Activated CD4-positive, alpha-beta T cell treated with anti-CD3 and anti-CD28 coated beads, Interleukin-2, amount 50 U/mL, for 16 hours (primary cell): ENCODE results near the gene POC5.
A peak's percentile ranks its signal among the peaks of the same experiment; 100 is the strongest.
"Not testable (repeated sequence)": the region's sequence is repeated elsewhere in the genome, so short reads cannot be mapped to it uniquely, and the experiment has no call there.

Experiments
- DNase-seq: peaks from one replicate; pipeline ENCODE4 v3.0.0-alpha.2; 2020

The POC5 gene

DNA sequence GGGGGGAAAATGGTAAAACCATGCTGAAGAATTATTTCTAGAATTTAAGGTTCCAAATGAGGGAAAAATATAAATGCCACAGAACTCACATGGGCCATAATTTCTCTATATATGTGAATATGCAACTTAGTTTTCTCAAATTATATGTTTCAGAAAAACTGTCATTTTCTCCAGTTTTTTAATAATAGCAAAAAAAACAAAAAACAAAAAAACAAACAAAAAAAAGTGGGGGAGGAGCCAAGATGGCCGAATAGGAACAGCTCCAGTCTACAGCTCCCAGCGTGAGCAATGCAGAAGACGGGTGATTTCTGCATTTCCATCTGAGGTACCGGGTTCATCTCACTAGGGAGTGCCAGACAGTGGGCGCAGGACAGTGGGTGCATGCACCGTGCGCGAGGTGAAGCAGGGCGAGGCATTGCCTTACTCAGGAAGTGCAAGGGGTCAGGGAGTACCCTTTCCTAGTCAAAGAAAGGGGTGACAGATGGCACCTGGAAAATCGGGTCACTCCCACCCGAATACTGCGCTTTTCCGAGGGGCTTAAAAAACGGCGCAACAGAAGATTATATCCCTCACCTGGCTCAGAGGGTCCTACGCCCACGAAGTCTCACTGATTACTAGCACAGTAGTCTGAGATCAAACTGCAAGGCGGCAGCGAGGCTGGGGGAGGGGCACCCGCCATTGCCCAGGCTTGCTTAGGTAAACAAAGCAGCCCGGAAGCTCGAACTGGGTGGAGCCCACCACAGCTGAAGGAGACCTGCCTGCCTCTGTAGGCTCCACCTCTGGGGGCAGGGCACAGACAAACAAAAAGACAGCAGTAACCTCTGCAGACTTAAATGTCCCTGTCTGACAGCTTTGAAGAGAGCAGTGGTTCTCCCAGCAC, 21.5 kb downstream of the POC5 start:
- DNase-seq, result not testable (repeated sequence)

DNA sequence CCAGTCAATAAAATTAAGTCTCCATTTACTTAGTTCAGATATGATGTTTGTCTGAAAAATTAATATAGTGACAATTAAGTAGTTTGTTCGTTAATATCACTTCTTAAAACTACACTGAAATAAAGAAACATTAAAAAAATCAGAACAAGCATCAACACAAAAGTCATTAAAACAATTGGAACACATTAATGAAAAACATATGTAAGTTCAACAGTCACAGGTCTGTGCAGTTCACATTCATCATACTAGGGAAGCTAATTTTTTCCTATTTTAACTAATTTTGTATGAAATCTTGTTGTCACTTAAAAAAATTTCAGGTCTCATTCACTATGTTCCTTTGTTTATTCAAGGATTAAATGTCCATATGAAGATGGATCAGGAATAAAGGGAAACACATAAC, 22.5 kb downstream of the POC5 start:
- no peak for DNase-seq

DNA sequence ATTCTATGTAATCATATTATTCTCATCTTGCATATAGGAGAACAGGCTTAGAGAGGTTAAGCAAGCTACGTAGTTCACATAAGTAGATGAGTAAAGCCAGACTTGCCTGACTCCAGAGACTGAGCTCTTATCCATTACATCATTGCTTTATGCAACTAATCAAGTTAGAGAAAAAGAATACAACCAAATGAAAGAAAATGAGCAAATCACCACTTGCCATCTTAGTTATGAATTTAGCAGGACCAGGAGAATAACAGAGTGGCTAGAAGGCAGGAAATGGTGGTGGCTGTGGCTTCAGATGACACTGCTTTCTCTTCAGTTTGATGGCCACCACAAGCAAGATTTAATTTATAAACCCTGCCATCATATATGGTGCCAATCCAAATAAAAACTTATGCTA, 26.6 kb downstream of the POC5 start:
- DNase-seq, result peak; percentile 22

DNA sequence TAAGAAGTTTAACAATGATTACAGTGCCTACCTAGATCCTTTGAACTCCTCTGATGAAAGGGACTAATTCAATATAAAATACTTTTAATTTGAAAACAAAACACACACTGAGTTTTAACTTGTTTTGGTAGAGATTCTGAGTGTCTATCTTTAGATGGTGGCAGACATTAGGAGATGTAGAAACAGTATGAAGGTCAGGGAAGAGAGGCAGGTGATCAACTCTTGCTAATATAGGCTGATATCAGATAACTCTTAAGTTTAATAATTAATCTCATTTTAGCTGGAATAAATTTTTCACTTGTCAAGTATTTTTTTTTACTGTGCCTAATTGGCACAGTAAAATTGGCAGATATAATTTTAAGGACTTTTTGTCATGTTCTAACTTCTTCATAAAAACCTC, 30.8 kb downstream of the POC5 start:
- no peak for DNase-seq

DNA sequence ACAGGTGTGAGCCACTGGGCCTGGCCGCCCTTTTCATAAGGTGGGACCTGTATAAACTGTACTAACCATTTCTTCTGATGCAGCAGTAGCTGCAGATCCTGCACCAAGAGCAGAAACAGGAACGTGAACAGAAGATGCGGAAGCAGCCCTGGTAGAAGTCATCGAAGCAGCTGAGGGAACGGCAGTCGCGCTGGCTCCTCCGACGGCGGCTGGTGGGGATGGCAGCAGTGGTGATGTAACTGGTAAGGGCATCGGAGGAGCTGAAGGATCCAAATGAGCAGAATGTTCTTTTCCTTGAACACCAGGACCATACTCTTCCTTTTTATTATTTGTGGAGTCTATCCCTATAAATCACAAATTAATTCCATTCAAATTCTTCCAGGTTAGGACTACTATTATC, 32.1 kb downstream of the POC5 start:
- DNase-seq, result no peak

DNA sequence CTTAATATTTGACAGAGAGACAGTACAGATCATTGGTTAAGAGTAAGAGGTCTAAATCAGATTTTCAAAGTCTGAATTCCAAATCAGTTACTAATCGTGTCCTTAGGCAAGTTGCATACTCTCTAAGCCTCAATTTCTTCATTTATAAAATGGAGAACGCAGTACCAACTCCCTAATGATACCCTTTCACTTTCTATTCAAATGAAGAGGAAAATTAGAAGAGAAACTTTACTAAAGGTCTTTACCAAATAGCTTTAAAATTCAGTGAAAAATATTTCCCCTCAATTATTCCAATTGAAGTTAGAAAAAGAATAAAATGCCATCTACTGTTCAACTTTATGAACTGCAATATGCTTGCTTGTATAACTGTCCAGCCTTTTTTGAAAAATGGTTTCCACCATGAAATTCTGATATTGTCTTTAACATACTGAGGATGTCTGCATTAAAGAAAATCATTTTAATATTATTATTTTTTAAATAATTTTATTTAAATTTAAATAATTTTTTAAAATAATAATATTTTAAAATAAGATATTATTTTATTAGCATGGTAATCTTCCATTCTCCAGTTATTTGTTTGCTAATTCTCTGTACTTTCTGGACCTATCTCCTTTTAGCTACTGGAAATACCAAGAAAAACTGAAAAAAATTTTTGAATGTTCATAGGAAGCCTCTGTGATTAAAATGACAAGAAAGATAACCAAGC, 36.0 kb downstream of the POC5 start:
- DNase-seq, result peak; percentile 45

DNA sequence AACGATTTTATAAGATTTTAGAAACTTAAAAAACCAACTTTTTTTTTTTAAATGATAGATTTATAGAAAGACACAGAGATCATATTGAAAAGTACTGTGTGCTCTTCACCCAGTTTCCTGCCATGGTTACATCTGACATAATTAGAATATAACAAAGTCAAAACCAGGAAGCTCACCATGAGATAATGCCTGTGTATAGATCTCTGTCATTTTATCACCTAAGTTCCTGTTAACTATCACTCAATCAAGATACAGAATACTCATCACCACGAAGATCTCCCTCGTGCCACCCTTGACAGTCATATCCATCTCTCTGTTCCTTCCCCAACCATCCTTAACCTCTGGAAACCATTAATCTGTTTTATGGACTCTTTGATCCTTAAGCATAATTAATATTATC, 39.1 kb downstream of the POC5 start:
- peak; percentile 44 for DNase-seq

DNA sequence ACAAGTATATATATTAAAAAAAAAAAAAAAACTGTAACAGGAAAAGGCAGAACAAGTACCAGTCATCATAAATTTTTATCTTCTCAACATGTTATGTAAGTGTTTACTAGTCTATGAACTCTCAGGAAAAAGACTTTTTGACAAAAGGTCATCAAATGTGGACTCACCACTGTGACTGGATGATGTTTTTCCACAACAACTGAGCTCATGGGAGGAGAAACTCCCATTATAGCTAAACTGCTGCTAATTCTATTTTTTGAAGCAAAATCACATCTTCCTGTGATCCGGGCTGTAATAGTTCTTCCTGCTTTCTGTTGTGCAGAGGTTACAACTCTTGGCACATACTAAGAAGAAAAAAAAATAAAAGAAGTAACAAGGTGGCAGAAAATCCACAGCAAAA, 39.6 kb downstream of the POC5 start:
- DNase-seq, result no peak

DNA sequence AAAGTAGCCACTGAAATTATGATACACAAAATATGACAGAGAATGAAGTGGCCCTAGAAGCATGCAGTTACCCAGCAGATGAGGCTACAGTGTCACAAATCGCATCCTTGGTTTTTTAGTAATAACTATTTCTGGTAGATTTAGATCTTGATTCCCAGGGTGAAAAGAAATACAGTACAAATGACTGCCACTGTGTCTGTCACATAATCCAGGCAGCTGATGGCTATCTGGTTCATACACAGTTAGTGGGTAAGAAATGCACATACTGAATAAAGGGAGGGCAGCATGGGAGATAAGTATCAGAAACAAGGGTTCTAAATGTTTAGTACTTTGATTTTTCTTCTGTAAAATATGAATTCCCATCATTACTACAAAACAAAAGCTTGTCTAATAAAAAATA, 41.5 kb downstream of the POC5 start:
- no peak for DNase-seq

DNA sequence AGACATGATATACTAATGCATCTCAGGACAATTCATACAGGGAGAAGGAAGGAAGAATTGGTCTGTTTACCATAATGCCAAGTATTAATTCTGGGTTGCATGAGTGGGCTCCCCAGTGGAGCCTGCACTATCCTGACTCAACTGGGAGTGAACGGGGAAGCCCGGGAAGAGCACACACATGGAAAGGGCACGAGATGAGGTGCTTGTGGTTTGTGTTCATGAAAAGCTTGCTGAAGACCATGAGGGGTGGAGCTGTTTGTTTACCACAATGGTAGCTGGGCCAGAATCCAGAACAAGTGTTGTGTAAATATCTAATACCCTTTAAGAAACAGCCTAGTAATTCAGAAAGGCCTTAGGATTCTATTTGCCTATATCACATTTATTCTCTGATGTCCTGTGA, 44.6 kb downstream of the POC5 start:
- no peak for DNase-seq

DNA sequence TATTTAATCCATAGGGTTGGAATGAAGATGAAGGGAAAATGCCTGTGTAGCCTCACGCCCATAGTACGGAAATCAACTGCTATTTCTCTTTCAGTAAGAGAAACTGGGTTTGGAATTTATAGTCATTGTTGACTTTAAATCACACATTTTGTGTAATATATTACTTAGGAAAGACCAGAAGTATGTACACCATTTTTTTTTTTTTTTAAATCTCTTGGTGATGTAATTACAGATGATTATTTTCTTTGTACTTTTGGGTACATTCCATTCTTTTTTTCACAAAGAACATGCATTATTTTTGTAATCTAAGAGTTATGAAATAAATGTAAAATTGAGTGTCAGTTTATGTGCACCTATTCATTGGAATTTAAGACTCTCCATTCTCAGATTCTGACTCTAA, 45.7 kb downstream of the POC5 start:
- no peak for DNase-seq

DNA sequence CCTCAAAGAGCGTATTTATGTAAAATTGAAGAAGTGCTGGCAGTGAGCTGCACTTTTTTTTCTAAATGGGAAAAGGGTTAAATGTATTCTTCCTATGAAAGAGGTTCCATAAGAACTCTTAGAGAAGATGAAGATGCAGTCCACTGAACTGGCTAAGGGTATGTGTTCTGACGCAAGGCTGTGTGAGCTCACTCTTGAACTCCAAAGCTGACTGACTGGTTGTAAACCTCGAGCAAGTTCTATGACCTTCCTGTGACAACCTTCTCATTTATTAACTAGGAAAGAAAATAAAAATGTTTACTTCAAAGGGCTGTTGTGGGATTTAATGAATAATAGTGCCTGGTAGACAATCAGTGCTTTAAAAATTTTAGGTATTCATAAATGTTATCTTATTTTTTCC, 46.7 kb downstream of the POC5 start:
- DNase-seq, result no peak

DNA sequence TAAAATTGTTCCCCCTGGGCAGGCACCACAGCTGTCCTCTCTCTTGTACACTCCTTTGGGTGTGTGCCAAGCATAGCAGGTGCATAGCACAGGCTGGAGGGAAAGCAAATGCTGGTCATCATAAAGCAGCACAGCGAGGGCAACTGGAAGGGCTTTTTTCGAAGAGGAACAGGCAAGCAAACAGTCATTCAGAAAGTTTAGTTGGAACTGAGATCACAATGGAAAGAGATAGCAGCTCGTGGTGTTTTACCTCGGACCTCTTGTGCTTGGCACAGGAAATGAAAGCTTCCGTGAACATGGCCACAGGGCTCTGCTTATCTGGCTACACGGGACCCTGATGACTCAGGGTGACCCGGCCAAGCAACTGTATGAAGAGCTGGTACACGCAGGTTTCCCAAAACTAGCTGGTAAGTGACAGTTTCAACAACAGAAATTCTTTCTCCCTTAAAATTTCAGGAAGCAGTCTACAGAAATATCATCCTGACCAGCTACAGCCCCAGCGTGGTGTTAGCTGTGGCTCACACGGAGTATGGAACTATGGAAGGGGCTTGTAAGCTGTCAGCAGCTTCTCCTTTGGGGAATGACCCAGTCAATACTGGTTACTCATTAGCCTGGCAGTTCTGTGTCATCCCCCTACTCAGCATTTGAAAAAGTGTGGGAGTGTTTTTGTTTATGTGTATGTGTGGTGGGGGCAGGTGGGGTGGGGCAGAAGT, 48.1 kb downstream of the POC5 start:
- peak; percentile 91 for DNase-seq

DNA sequence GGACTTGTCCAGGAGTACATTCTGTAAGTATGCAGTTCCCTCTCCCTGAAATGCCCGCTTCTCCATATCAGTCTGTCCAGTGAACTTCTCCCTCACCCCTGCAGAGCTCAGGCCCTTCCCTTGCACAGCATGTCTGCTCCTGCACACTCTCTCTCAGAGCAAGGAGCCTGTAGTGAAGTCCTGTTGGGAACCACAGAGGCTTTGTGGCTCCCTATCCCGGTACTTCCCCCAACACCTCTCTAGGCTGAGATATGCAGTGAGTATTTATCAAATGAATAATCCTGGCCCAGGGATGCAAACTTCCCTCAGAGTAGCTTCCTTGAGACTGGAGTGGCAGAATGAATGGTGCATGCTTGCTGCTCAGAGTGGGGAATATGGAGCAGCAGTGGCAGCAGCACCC, 48.8 kb downstream of the POC5 start:
- DNase-seq, result no peak

DNA sequence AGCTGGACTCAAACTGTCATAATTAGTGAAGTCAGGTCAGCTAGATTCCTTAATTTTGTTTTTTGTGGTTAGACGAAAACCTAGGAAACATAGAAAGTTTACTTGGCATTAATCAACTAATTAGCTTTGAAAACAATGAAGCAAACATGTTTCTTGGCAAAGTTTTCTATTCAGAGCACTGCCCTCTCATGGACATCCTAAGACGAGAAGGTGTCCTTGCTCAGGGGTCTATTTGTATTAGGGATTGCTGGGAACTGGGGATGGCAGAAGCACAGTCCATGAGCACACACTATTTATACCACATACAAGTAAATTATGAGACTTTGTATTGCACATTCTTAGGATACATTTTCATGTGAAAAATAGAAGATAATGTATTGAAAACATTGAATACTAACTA, 49.7 kb downstream of the POC5 start:
- DNase-seq, result no peak

DNA sequence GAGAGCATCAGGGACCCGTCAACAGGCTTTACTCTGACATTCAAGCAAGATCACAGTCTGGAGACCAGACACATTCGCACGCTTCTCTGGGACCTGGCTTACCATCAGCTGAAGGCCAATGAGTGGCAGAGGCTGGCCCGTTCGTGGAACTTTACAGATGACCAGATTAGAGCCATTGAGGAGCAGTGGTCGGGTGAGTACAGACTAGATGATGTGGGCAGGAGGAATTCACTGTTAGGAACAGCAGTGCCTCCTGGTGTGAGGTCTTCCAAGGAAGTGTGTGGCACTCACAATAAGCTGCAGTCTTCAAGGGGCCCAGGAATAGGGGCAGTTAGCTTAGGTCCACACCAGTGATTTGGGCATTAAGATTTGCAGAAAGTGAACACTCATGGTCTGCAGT, 50.4 kb downstream of the POC5 start:
- DNase-seq, result no peak

DNA sequence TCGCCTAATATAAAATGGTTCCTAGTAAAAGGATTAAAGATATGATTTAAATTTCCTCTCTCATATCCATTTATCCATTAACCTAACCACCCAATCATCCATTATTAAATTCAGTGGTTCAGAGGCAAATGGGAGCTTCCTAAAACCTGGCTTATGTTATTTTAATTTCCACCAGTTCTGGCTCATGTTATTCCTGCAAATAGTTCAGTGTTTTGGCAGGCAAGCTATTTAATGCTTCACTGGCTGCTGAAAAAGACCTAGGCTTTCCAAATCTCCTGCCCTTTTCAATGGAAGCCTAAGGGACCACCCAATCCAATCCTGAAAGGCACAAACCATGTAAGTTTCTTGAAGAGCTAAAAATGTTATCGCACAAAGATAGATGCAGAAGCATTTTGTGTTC, 52.3 kb downstream of the POC5 start:
- DNase-seq, result no peak

DNA sequence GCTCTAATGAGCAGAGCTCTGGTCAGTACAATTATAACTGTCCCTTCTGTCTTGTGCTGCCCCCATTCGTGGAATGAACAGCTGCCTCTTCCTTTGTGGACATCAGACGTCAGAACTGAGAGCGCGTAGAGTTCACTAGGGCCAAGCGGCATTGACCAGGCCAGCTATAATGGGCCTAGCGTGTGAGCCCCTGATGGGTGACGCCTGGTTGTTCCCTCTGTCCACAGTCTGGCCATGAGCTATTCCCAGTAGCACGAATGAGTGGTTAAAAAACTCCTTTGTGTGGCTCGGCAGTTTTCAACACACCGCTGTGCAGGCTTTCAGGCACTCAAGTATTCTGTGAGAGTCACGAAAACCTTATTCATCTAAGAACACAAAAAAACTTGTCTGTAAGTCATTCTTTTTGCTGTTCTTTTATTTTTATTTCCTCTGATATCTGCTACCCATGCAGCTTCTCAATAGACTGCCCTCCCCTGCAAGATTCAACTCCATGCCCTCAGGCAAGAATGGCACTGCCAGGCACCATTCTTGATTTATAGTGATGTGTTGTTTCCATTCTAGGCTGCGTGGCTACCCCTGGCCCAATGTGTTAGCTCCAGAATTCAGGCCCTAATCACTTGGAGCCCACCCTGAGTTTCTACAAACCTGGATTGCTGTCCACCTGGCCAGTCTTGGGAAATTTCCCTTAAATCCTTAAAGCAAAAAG, 53.5 kb downstream of the POC5 start:
- no peak for DNase-seq

DNA sequence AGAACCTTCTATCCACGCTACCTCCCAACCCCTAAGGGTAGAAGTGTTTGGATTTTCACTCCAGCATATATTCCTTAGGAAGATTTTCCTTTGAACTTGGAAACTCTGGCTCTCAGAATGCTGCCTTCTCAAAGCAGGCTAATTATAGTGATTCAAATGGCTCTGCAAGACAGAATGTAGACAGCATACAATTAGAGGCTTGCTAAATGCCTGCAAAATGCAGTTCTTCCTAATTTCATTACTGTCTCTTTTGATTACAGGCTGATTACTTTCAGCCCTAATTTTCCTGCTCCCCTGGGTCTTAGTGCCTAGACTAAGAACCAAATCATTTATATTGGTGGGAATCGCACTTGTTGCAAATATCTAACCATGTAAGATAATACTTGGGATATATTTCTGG, 55.2 kb downstream of the POC5 start:
- DNase-seq, result no peak

DNA sequence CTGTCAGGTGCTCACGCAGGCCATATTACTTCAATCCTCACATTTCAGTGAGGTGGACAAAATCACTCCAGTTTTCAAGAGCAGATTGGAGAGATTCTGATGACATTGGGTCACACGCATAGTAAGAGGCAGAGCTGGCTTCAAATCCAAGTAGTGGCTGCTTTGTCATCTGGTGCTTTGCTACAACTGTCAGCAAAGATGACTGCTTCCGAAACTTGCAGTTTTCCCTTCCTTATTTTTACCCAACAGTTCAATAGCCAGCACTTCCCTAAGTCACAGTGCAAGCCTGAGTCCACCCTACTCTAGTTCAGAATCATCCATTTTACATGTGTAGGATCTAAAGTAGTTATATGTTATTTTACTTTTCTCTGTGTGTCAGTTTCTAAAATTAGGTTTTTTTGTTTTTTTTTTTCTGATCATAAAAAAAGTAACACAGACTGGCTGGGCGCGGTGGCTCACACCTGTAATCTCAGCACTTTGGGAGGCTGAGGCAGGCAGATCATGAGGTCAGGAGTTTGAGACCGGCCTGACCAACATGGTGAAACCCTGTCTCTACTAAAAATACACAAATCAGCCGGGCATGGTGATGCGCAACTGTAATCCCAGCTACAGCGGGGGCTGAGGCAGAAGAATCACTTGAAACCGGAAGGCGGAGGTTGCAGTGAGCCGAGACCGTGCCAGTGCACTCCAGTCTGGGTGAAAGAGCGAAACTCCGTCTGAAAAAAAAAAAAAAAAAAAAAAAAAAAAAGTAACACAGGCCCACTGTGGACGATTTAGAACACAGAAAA, 56.4 kb downstream of the POC5 start:
- DNase-seq, result no peak

DNA sequence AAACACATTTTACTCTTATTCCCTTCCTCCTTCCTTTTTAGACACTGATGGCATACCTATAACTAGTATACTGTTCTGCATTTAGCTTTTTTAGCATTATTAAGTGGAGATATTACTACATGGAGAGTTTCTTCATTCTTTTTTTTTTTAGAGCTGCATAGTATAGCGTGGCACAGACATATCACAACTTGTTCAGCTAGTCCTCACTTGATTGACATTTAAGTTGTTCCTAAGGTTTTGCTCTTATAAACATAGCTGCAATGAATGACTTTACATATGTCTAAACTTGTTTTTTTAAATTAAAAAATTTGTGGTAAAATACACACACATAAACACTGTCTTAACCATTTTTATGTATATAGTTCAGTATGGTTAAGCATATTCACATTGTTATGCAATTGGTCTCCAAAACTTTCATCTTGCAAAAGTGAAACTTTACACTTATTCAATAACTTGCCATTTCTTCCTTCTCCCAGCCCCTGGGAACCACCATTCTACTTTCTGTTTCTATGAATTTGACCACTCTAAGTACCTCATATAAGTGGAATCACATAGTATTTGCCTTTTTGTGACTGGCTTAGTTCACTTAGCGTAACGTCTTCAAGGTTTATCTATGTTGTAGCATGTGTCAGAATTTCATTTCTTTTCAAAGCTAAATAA, 57.3 kb downstream of the POC5 start:
- no peak for DNase-seq
